Liver (tissue), 9 donors: ENCODE data around the gene PON3. TPM values are rescaled to one million over a fixed set of nuclear protein-coding genes. Genes with fewer than 3 reads are reported as not detected.

Experiments
- DNase-seq: peaks from one replicate; pipeline ENCODE4 v3.0.0-alpha.2; 2017; ENCODE audit warnings: low spot score
- H3K27ac ChIP-seq, 2 donors: one replicate each; pipeline ENCODE4 v1.7.0; 2013; ENCODE audit warnings: inconsistent platforms in 2 of 2, low read length in 2 of 2, control low read depth in 1 of 2, low read depth in 1 of 2, mild to moderate bottlenecking in 1 of 2
- H3K27me3 ChIP-seq, 4 donors: one replicate each; pipeline versions ENCODE4 v1.6.1 to v1.7.0; 2013; ENCODE audit warnings: low read length in 3 of 4, inconsistent platforms in 1 of 4, mild to moderate bottlenecking in 1 of 4, moderate library complexity in 1 of 4; ENCODE audit not compliant: control insufficient read depth in 4 of 4, insufficient read depth in 4 of 4
- H3K36me3 ChIP-seq, 4 donors: one replicate each; pipeline versions ENCODE4 v1.6.1 to v1.7.0; 2013; ENCODE audit warnings: low read length in 3 of 4, mild to moderate bottlenecking in 3 of 4, low read depth in 1 of 4, moderate library complexity in 1 of 4; ENCODE audit not compliant: control insufficient read depth in 4 of 4, insufficient read depth in 3 of 4
- H3K4me1 ChIP-seq, 4 donors: one replicate each; pipeline versions ENCODE4 v1.6.1 to v1.7.0; 2013; ENCODE audit warnings: low read length in 3 of 4, mild to moderate bottlenecking in 3 of 4, moderate library complexity in 1 of 4; ENCODE audit not compliant: control insufficient read depth in 4 of 4, insufficient read depth in 4 of 4
- H3K4me3 ChIP-seq, 3 donors: one replicate each; pipeline versions ENCODE4 v1.6.1 to v1.7.0; 2013; ENCODE audit warnings: low read length in 3 of 3, control low read depth in 1 of 3, low read depth in 1 of 3, mild to moderate bottlenecking in 1 of 3
- H3K9ac ChIP-seq, 2 donors: one replicate each; pipeline ENCODE4 v1.7.0; 2013; ENCODE audit warnings: low read length in 2 of 2, mild to moderate bottlenecking in 2 of 2, moderate library complexity in 2 of 2, control low read depth in 1 of 2, low read depth in 1 of 2
- H3K9me3 ChIP-seq, 4 donors: one replicate each; pipeline versions ENCODE4 v1.6.1 to v1.7.0; 2013; ENCODE audit warnings: low read length in 3 of 4; ENCODE audit not compliant: control insufficient read depth in 4 of 4
- ATF3 ChIP-seq: IDR thresholded peaks from 2 replicates; pipeline ENCODE4 v1.6.1; 2016; ENCODE audit warnings: antibody characterized with exemption
- EGR1 ChIP-seq, 2 donors: IDR thresholded peaks; 2 replicates each; pipeline ENCODE4 v1.6.1; 2016 to 2018; ENCODE audit warnings: antibody characterized with exemption in 2 of 2, low read depth in 2 of 2
- FOXA1 ChIP-seq: IDR thresholded peaks from 2 replicates; pipeline ENCODE4 v1.6.1; 2016; ENCODE audit warnings: antibody characterized with exemption
- FOXA2 ChIP-seq: IDR thresholded peaks from 2 replicates; pipeline ENCODE4 v1.6.1; 2016; ENCODE audit warnings: antibody characterized with exemption
- GABPA ChIP-seq, 2 donors: IDR thresholded peaks in 1 of 2; conservative IDR thresholded peaks in 1 of 2; 2 replicates each; pipeline ENCODE4 v1.6.1; 2016; ENCODE audit warnings: antibody characterized with exemption in 2 of 2, mild to moderate bottlenecking in 1 of 2, moderate library complexity in 1 of 2
- HNF4A ChIP-seq, 2 donors: conservative IDR thresholded peaks; 2 replicates each; pipeline ENCODE4 v1.6.1; 2016; ENCODE audit warnings: antibody characterized with exemption in 2 of 2, mild to moderate bottlenecking in 2 of 2
- JUND ChIP-seq, 2 donors: IDR thresholded peaks; 2 replicates each; pipeline ENCODE4 v1.6.1; 2016; ENCODE audit warnings: antibody characterized with exemption in 2 of 2
- NR2F2 ChIP-seq: IDR thresholded peaks from 2 replicates; pipeline ENCODE4 v1.6.1; 2016; ENCODE audit warnings: antibody characterized with exemption
- RAD21 ChIP-seq, 2 donors: IDR thresholded peaks; 2 replicates each; pipeline ENCODE4 v1.6.1; 2016; ENCODE audit warnings: antibody characterized with exemption in 2 of 2, mild to moderate bottlenecking in 2 of 2
- REST ChIP-seq: IDR thresholded peaks from 2 replicates; pipeline ENCODE4 v1.6.1; 2016; ENCODE audit warnings: antibody characterized with exemption, mild to moderate bottlenecking
- RXRA ChIP-seq, 2 donors: IDR thresholded peaks; 2 replicates each; pipeline ENCODE4 v1.6.1; 2017 to 2018; ENCODE audit warnings: antibody characterized with exemption in 2 of 2, mild to moderate bottlenecking in 1 of 2
- SP1 ChIP-seq: IDR thresholded peaks from 2 replicates; pipeline ENCODE4 v1.6.1; 2018; ENCODE audit warnings: antibody characterized with exemption, mild to moderate bottlenecking
- TAF1 ChIP-seq: conservative IDR thresholded peaks from 2 replicates; pipeline ENCODE4 v1.6.1; 2016; ENCODE audit warnings: antibody characterized with exemption, mild to moderate bottlenecking
- YY1 ChIP-seq: IDR thresholded peaks from 2 replicates; pipeline ENCODE4 v1.6.1; 2016; ENCODE audit warnings: antibody characterized with exemption, mild to moderate bottlenecking
- WGBS: extraction: QIAGEN DNeasy Blood & Tissue Kit; methylation state at CpG from one replicate; pipeline ENCODE4 v1.1.7; 2013; 5-methylcytosine and 5-hydroxymethylcytosine counted together
- polyA plus RNA-seq, 2 donors: library from polyadenylated mRNA; stranded (reverse) in 1 of 2; unstranded in 1 of 2; fragments of 200-250 nt in 1 of 2; fragments of >200 nt in 1 of 2; fragmentation: Nextera tagmentation in 1 of 2; extraction: Ambion mirVana in 1 of 2; gene quantifications; one replicate each; pipeline versions ENCODE4 v1.2.1 to v1.2.3, GENCODE V29; 2013 to 2015
- total RNA-seq, 2 donors: library from RNA; depleted of rRNA; stranded (reverse); fragments of >200 nt; gene quantifications; one replicate each; pipeline ENCODE4 v1.2.3, GENCODE V29; 2014
- TF ChIP-seq, protein P1 (sequence below): IDR thresholded peaks from 2 replicates; pipeline ENCODE4 v1.6.1; 2016; ENCODE audit warnings: antibody characterized with exemption
- donor health status: healthy.
- donor health status: healthy.
- donor health status: healthy.
- donor health status: healthy.
- donor health status: healthy.

The PON3 gene
- total and polyA plus RNA-seq, 4 donors, result 60.0 to 476 (median 247) TPM

- Histone ChIP-seq H3K36me3 (no peaks in the 10 kb centered on the region), H3K9me3 (no peaks in the 10 kb centered on the region), H3K4me3 (no peak overlapping the region), H3K4me1 (peaks cover 15 to 63% (median 43%) of the 10 kb centered on the region in 4 donors), H3K9ac (no peak overlapping the region), H3K27ac (no peak overlapping the region), H3K27me3 (no peaks in the 10 kb centered on the region)
- TF ChIP-seq RXRA (IDR thresholded peaks at IDR 0.05), result no peak
- TF ChIP-seq FOXA1, result no peak
- 85% methylated on average over 4 of the region's 4 CpGs for WGBS
- no peak for DNase-seq
Observed at GRCh38 chr7:95436407-95436806, 40.2 kb upstream of the PON3 start.

- peaks cover 18 to 60% (median 38%) of the 10 kb centered on the region in 4 donors for H3K4me1 ChIP-seq
- TF ChIP-seq HNF4A (conservative IDR thresholded peaks at IDR 0.05) (no peak), TAF1 (no peak), FOXA2 (no peak), RAD21 (IDR thresholded peaks at IDR 0.05) (no peak), EGR1 (IDR thresholded peaks at IDR 0.05; ENCODE audit: low read depth in 2 of 2) (no peak), GABPA (IDR thresholded peaks at IDR 0.05 in 1 of 2, conservative IDR thresholded peaks at IDR 0.05 in 1 of 2) (no peak), ATF3 (no peak), FOXA1 (no peak), SP1 (no peak), REST (no peak), YY1 (no peak)
- TF ChIP-seq, protein P1, sequence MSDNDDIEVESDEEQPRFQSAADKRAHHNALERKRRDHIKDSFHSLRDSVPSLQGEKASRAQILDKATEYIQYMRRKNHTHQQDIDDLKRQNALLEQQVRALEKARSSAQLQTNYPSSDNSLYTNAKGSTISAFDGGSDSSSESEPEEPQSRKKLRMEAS, result no peak
- H3K36me3 ChIP-seq, result no peaks in the 10 kb centered on the region
- peak overlapping the region; percentile 89 to 99 for H3K27ac ChIP-seq
- peak overlapping the region; percentile 40 to 87 (median 85) for H3K4me3 ChIP-seq
- H3K27me3 ChIP-seq, result no peaks in the 10 kb centered on the region
- 57% methylated on average over 9 of the region's 9 CpGs for WGBS
- peak overlapping the region; percentile 70 to 95 for H3K9ac ChIP-seq
- DNase-seq, result no peak
- no peaks in the 10 kb centered on the region for H3K9me3 ChIP-seq
Observed at GRCh38 chr7:95435422-95435780, 39.2 kb upstream of the PON3 start.

DNA sequence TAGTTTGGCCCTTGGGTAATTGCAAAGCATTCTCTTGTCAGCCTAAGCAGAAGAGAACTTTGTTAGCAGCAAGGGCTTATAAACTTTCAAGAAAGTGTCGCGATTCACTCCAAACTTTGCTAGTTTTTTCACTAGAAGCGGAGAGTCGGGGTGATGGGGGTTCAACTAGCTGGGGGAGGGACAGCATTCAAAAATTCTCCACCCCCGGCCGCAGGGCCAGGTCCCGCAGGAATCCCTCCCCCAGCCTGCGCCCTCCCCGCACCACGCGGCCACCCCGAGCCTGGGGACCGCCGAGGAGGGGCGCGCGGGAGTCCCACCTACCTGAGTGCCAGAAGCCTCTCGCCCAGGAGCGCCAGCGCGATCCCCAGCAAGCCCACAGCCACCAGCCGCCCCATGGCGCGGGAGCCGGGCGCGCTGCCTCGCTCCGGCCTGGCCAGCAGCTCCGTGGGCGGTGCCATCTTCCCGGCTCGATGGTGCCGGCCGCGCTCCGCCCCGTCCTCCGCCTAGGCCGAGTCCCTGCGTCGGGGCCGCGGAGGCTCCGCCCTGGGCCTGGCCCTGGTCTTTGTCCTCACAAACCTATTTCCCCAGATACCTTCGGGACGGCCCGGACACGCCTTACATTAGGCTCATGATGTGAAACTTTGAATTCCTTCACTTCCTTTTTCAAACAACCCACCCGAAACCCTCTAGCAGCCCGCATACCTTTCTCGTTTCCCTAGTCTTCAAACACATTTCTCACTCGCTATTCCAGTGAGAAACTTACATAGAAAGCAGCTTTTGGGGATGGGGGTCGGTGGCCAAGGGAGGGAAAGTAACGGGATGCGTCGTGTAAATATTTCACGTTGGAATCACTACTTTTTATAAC, 38.6 kb upstream of the PON3 start, which contains the start of gene PON2:
Gene PON2 (minus strand): TSS at position 472 of the 865 bp plus-strand sequence. CDS start 77 bp downstream, at position 395.
- Histone ChIP-seq H3K9me3 (no peaks in the 10 kb centered on the region), H3K4me1 (peaks cover 18 to 55% (median 36%) of the 10 kb centered on the region in 4 donors), H3K4me3 (peak within 1 kb of the TSS; percentile 40 to 87 (median 85)), H3K27me3 (no peaks in the 10 kb centered on the region), H3K27ac (peak within 1 kb of the TSS; percentile 89 to 99), H3K9ac (peak within 1 kb of the TSS; percentile 80 to 95), H3K36me3 (no peaks in the 10 kb centered on the region)
- under 1% methylated on average over 58 of the region's 58 CpGs for WGBS
- peak; percentile 78 for DNase-seq
- TF ChIP-seq FOXA1 (no peak), YY1 (peak; percentile 56), JUND (IDR thresholded peaks at IDR 0.05) (no peak), ATF3 (no peak), RXRA (IDR thresholded peaks at IDR 0.05) (peak; percentile 8 to 38), REST (peak; percentile 24), TAF1 (peak; percentile 35), HNF4A (conservative IDR thresholded peaks at IDR 0.05) (peak; percentile 57 to 65), RAD21 (IDR thresholded peaks at IDR 0.05) (peak in 1 of 2 donors; percentile 22), GABPA (IDR thresholded peaks at IDR 0.05 in 1 of 2, conservative IDR thresholded peaks at IDR 0.05 in 1 of 2) (no peak), EGR1 (IDR thresholded peaks at IDR 0.05; ENCODE audit: low read depth in 2 of 2) (no peak), NR2F2 (no peak), SP1 (peak; percentile 54)
